Spleen (tissue), 11 donors: Measurements from ENCODE around the gene RERE. TPM values are rescaled to one million over a fixed set of nuclear protein-coding genes. Genes with fewer than 3 reads are reported as not detected.

Experiments
- DNase-seq: peaks from one replicate; pipeline ENCODE4 v3.0.0-alpha.2; 2020
- H3K27ac ChIP-seq, 8 donors: fragments of 200-600 bp; sonication (generic) in 7 of 8; 1 replicate in 4 of 8; 2 replicates in 4 of 8; pipeline versions ENCODE4 v1.5.0 to v1.8.0; 2016 to 2021; ENCODE audit warnings: inconsistent platforms in 4 of 8, mild to moderate bottlenecking in 4 of 8, moderate library complexity in 1 of 8
- H3K27me3 ChIP-seq, 7 donors: fragments of 200-600 bp; sonication (generic) in 6 of 7; replicated peaks in 1 of 7; 1 replicate in 4 of 7; 2 replicates in 3 of 7; pipeline versions ENCODE4 v1.5.0 to v1.8.0; 2016 to 2021; ENCODE audit warnings: inconsistent platforms in 3 of 7, mild to moderate bottlenecking in 1 of 7
- H3K36me3 ChIP-seq, 6 donors: fragments of 200-600 bp; sonication (generic) in 5 of 6; 1 replicate in 4 of 6; 2 replicates in 2 of 6; pipeline versions ENCODE4 v1.5.0 to v1.8.0; 2016 to 2021; ENCODE audit warnings: inconsistent platforms in 2 of 6
- H3K4me1 ChIP-seq, 6 donors: fragments of 200-600 bp; sonication (generic) in 5 of 6; 1 replicate in 3 of 6; 2 replicates in 3 of 6; pipeline versions ENCODE4 v1.5.0 to v1.8.0; 2016 to 2021; ENCODE audit warnings: inconsistent platforms in 3 of 6
- H3K4me3 ChIP-seq, 8 donors: fragments of 200-600 bp; sonication (generic) in 7 of 8; 1 replicate in 4 of 8; 2 replicates in 4 of 8; pipeline versions ENCODE4 v1.5.0 to v1.8.0; 2016 to 2021; ENCODE audit warnings: inconsistent platforms in 4 of 8, mild to moderate bottlenecking in 4 of 8, moderate library complexity in 2 of 8
- H3K9me3 ChIP-seq, 8 donors: fragments of 200-600 bp; sonication (generic) in 7 of 8; 1 replicate in 4 of 8; 2 replicates in 4 of 8; pipeline versions ENCODE4 v1.5.0 to v1.8.0; 2016 to 2021; ENCODE audit warnings: inconsistent platforms in 4 of 8
- CTCF ChIP-seq, 11 experiments: fragments of 200-600 bp in 7 of 11; fragments of 450-650 bp in 4 of 11; sonication (generic) in 4 of 11; IDR thresholded peaks in 8 of 11; conservative IDR thresholded peaks in 3 of 11; 1 replicate in 7 of 11; 2 replicates in 4 of 11; pipeline versions ENCODE4 v1.4.0 to v1.8.0; 2016 to 2021; ENCODE audit warnings: antibody characterized with exemption in 11 of 11, inconsistent platforms in 4 of 11, mild to moderate bottlenecking in 1 of 11
- POLR2A ChIP-seq, 3 donors: fragments of 450-650 bp; IDR thresholded peaks; one replicate each; pipeline ENCODE4 v1.5.1; 2017; ENCODE audit warnings: antibody characterized with exemption in 3 of 3, mild to moderate bottlenecking in 1 of 3
- POLR2AphosphoS5 ChIP-seq, 3 donors: sonication (generic); formaldehyde crosslinking; IDR thresholded peaks; one replicate each; pipeline ENCODE4 v1.5.1; 2017; ENCODE audit warnings: antibody characterized with exemption in 3 of 3
- WGBS, 5 donors: extraction: QIAGEN DNeasy Blood & Tissue Kit in 3 of 5; methylation state at CpG; one replicate each; pipeline versions ENCODE4 v1.1.5 to v1.1.7; 2013 to 2018; 5-methylcytosine and 5-hydroxymethylcytosine counted together
- intact Hi-C: fragments of 100-400 bp; cut with DNase I; formaldehyde crosslinking; loops from one replicate; pipeline ENCODE4 v1.15.0; 2023; ENCODE audit warnings: low total_unique reads
- polyA plus RNA-seq, 3 donors: library from polyadenylated mRNA; stranded (reverse); fragments of 200-250 nt; gene quantifications; one replicate each; pipeline ENCODE4 v1.2.1, GENCODE V29; 2013
- total RNA-seq, 7 donors: library from RNA; depleted of rRNA in 3 of 7; stranded (reverse); fragments of >200 nt in 3 of 7; fragmentation: NEBNext Ultra II Directional in 4 of 7; extraction: Animal tissue kit (Norgen Biotek cat#: 25700) in 4 of 7; gene quantifications; one replicate each; pipeline versions ENCODE4 v1.1.0 to v1.2.1, GENCODE V29; 2016 to 2021
- donor health status: healthy with polysubstance abuse.
- donor health status: DM: no; HTN: no; CAD: no; lungs with moderate emphysema.
- donor health status: DM: no; HTN: no; CAD: no.
- donor health status: Bipolar disorder and iron deficiency.
- donor health status: healthy.
- donor health status: DM: no; HTN: no; CAD: no.
- donor health status: DM: yes; HTN: yes; CAD: no.

The RERE gene
- total and polyA plus RNA-seq, 10 donors, result 10.3 to 149 (median 117) TPM

- WGBS, 5 donors, result 91 to 96% (median 94%) methylated on average over 3 of the region's 3 CpGs
- intact Hi-C loops, result no loop called here
These were observed 234.4 kb downstream of the RERE start for GRCh38 chr1:8583031-8583430.

GRCh38 chr1:8580566-8580965, 236.9 kb downstream of the RERE start:
- Histone ChIP-seq H3K4me1 (peaks cover 0 to 12% (median 0%) of the 10 kb centered on the region in 6 donors), H3K27ac (no peak overlapping the region), H3K9me3 (no peaks in the 10 kb centered on the region), H3K4me3 (no peak overlapping the region), H3K36me3 (peaks cover 0 to 18% (median 0%) of the 10 kb centered on the region in 6 donors), H3K27me3 (no peaks in the 10 kb centered on the region)
- 81 to 86% (median 85%) methylated on average over 4 of the region's 4 CpGs for WGBS, 5 donors
- no peak for TF ChIP-seq POLR2AphosphoS5 (IDR thresholded peaks at IDR 0.05)
- TF ChIP-seq POLR2A (IDR thresholded peaks at IDR 0.05), result no peak
- TF ChIP-seq CTCF (IDR thresholded peaks at IDR 0.05 in 8 of 11, conservative IDR thresholded peaks at IDR 0.05 in 3 of 11), result no peak
- DNase-seq, result no peak
- intact Hi-C loops, result no loop called here

More at GRCh38 chr1:8583031-8583430, 234.4 kb downstream of the RERE start:
- DNase-seq, result no peak
- Histone ChIP-seq H3K27me3 (no peaks in the 10 kb centered on the region), H3K36me3 (peaks cover 0 to 6% (median 0%) of the 10 kb centered on the region in 6 donors), H3K9me3 (no peaks in the 10 kb centered on the region), H3K4me3 (no peak overlapping the region), H3K4me1 (peaks cover 0 to 30% (median 0%) of the 10 kb centered on the region in 6 donors), H3K27ac (no peak overlapping the region)
- TF ChIP-seq CTCF (IDR thresholded peaks at IDR 0.05 in 8 of 11, conservative IDR thresholded peaks at IDR 0.05 in 3 of 11) (no peak), POLR2AphosphoS5 (IDR thresholded peaks at IDR 0.05) (no peak), POLR2A (IDR thresholded peaks at IDR 0.05) (no peak)

- peaks cover 0 to 3% (median 0%) of the 10 kb centered on the region in 6 donors for H3K4me1 ChIP-seq
- no peak for TF ChIP-seq CTCF (IDR thresholded peaks at IDR 0.05 in 8 of 11, conservative IDR thresholded peaks at IDR 0.05 in 3 of 11)
- TF ChIP-seq POLR2A (IDR thresholded peaks at IDR 0.05), result no peak
- no peak for TF ChIP-seq POLR2AphosphoS5 (IDR thresholded peaks at IDR 0.05)
- no peak overlapping the region for H3K27ac ChIP-seq
- no peak for DNase-seq
- H3K27me3 ChIP-seq, result no peaks in the 10 kb centered on the region
- no peaks in the 10 kb centered on the region for H3K9me3 ChIP-seq
- intact Hi-C loops, result no loop called here
- H3K36me3 ChIP-seq, result peaks cover 0 to 18% (median 0%) of the 10 kb centered on the region in 6 donors
- no peak overlapping the region for H3K4me3 ChIP-seq
- WGBS, 5 donors, result 90 to 99% (median 95%) methylated on average over 5 of the region's 5 CpGs
These were observed 238.5 kb downstream of the RERE start for GRCh38 chr1:8578936-8579335.

- intact Hi-C loops, result no loop called here
- Histone ChIP-seq H3K4me3 (no peak overlapping the region), H3K9me3 (no peaks in the 10 kb centered on the region), H3K36me3 (peaks cover 0 to 18% (median 0%) of the 10 kb centered on the region in 6 donors), H3K27ac (no peak overlapping the region), H3K27me3 (no peaks in the 10 kb centered on the region), H3K4me1 (peaks cover 0 to under 1% (median 0%) of the 10 kb centered on the region in 6 donors)
- no peak for DNase-seq
- WGBS, 5 donors, result 95 to 99% (median 97%) methylated on average over 2 of the region's 2 CpGs
- TF ChIP-seq POLR2A (IDR thresholded peaks at IDR 0.05) (no peak), POLR2AphosphoS5 (IDR thresholded peaks at IDR 0.05) (no peak), CTCF (IDR thresholded peaks at IDR 0.05 in 8 of 11, conservative IDR thresholded peaks at IDR 0.05 in 3 of 11) (no peak)
These were observed 239.1 kb downstream of the RERE start for GRCh38 chr1:8578132-8578877.
